ENCODE results near the gene BCAP29.

GRCh38 chr7:107658467-107658866 lies 78.4 kb downstream of the BCAP29 start:
- TF ChIP-seq CTCF (IDR thresholded peaks at IDR 0.05 in 2 of 3, conservative IDR thresholded peaks at IDR 0.05 in 1 of 3; ENCODE audit: borderline replicate concordance in 1 of 3, insufficient read depth in 1 of 3, low read depth in 2 of 3, low read length in 2 of 3) (no peak), TCF7L2 (IDR thresholded peaks at IDR 0.05; ENCODE audit: borderline replicate concordance, extremely low read depth, insufficient read depth, insufficient read length) (no peak), POLR2AphosphoS5 (IDR thresholded peaks at IDR 0.05; ENCODE audit: low read depth, low read length) (no peak)
